PFSK-1 (cell line): Measurements from ENCODE around the gene STARD13.

Experiments
- FOXP2 ChIP-seq: optimal IDR thresholded peaks from 2 replicates; pipeline ENCODE3; 2011; ENCODE audit warnings: borderline replicate concordance, control low read depth, inconsistent platforms; ENCODE audit not compliant: insufficient read depth; ENCODE audit errors: extremely low read length, extremely low read depth
- POLR2AphosphoS5 ChIP-seq: IDR thresholded peaks from 2 replicates; pipeline ENCODE4 v1.6.1; 2012; ENCODE audit warnings: low read depth, mild to moderate bottlenecking, control low read depth, low read length, moderate library complexity
- SIN3A ChIP-seq: IDR thresholded peaks from 2 replicates; pipeline ENCODE4 v1.6.1; 2012; ENCODE audit warnings: mild to moderate bottlenecking, low read length, moderate library complexity, borderline replicate concordance; ENCODE audit not compliant: insufficient read depth
- TAF1 ChIP-seq: IDR thresholded peaks from 2 replicates; pipeline ENCODE4 v1.6.1; 2012; ENCODE audit warnings: low read length, control low read depth, borderline replicate concordance; ENCODE audit not compliant: insufficient read depth
- TF ChIP-seq, protein P1 (sequence below), 2 experiments: IDR thresholded peaks; 2 replicates each; pipeline versions ENCODE4 v1.6.1 to v1.8.0; 2011 to 2012; ENCODE audit warnings: low read depth in 2 of 2, low read length in 2 of 2, control low read depth in 1 of 2, inconsistent platforms in 1 of 2, mild to moderate bottlenecking in 1 of 2, moderate library complexity in 1 of 2; ENCODE audit not compliant: insufficient read depth in 1 of 2

STARD13 gene

DNA sequence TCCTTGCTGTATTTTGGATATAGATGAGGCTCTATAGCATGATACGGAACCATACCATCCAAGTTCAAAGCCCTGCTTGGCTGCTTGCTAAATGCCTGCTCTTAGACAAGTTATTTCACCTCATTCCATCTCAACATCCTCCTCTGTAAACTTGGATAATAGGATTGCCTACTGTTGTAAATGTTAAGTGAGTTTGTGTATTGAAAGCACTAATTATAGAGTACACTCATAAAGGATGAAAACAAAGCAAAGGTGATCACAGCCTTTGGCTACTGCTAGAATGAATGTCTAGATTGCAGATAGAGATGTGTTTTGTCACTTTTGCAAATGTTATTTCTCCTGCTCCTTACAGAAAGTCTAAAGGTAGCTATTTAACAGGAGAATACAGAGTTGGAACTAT is 34.3 kb upstream of the STARD13 start:
- TF ChIP-seq FOXP2 (no peak), SIN3A (no peak), POLR2AphosphoS5 (no peak), TAF1 (no peak)
- TF ChIP-seq, protein P1, sequence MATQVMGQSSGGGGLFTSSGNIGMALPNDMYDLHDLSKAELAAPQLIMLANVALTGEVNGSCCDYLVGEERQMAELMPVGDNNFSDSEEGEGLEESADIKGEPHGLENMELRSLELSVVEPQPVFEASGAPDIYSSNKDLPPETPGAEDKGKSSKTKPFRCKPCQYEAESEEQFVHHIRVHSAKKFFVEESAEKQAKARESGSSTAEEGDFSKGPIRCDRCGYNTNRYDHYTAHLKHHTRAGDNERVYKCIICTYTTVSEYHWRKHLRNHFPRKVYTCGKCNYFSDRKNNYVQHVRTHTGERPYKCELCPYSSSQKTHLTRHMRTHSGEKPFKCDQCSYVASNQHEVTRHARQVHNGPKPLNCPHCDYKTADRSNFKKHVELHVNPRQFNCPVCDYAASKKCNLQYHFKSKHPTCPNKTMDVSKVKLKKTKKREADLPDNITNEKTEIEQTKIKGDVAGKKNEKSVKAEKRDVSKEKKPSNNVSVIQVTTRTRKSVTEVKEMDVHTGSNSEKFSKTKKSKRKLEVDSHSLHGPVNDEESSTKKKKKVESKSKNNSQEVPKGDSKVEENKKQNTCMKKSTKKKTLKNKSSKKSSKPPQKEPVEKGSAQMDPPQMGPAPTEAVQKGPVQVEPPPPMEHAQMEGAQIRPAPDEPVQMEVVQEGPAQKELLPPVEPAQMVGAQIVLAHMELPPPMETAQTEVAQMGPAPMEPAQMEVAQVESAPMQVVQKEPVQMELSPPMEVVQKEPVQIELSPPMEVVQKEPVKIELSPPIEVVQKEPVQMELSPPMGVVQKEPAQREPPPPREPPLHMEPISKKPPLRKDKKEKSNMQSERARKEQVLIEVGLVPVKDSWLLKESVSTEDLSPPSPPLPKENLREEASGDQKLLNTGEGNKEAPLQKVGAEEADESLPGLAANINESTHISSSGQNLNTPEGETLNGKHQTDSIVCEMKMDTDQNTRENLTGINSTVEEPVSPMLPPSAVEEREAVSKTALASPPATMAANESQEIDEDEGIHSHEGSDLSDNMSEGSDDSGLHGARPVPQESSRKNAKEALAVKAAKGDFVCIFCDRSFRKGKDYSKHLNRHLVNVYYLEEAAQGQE (IDR thresholded peaks at IDR 0.05; ENCODE audit: insufficient read depth in 1 of 2, low read depth in 2 of 2, low read length in 2 of 2) = no peak

DNA sequence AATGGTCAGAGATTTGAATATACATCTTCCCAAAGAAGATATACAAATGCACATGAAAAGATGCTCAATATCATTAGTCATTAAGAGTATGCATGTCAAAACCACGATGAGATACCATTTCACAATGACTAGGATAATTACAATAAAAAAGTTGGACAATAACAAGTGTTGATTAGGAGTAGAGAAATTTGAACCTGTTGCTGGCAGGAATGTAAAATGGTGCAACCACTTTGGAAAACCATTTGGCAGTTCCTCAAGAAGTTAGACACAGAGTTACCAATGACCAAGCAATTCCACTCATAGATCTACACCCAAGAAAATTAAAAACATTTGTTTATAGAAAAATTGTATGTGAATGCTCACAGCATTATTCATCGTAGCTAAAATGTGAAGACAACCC is 33.2 kb upstream of the STARD13 start:
- TF ChIP-seq POLR2AphosphoS5 = no peak
- TF ChIP-seq SIN3A = no peak
- TF ChIP-seq FOXP2 = no peak
- TF ChIP-seq, protein P1 (IDR thresholded peaks at IDR 0.05; ENCODE audit: insufficient read depth in 1 of 2, low read depth in 2 of 2, low read length in 2 of 2) = no peak
- no peak for TF ChIP-seq TAF1

DNA sequence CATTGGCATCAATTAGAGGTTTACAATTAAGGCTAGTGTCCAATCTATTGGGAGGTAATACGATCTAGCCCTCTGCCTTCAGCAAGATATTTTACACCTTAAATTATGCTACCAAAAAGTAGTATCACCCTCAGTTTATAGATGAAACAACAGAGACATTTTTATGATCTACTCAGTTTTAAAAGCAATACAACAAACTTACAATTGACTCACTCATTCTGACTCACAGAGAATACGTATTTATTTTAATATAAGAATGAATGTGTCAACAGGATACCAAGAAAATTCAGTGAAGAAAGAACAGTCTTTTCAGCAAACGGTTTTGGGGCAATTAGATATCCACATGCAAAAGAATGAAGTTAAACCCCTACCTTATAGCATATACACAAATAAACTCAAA is 32.5 kb upstream of the STARD13 start:
- no peak for TF ChIP-seq POLR2AphosphoS5
- TF ChIP-seq, protein P1 (IDR thresholded peaks at IDR 0.05; ENCODE audit: insufficient read depth in 1 of 2, low read depth in 2 of 2, low read length in 2 of 2) = no peak
- TF ChIP-seq SIN3A = no peak
- TF ChIP-seq TAF1 = no peak
- TF ChIP-seq FOXP2 = no peak

DNA sequence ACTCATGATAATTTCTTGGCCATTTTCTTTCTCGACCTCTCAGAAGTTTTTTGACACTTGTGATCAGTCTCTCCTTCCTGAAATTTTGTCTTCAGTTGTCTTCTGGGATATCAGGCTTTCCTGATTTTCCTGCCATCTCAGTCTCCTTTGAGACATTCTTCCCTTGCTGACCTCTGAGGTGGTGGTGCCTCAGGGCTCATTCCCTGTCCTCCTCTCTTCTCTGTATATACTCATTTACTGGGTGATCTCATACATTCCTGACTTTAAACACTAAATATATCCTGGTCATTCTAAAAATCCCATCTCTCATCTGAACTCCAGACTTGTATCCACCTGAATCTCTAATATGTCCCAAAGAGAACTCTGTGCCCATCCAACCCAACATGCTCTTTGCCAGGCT is 31.3 kb upstream of the STARD13 start:
- TF ChIP-seq, protein P1 (IDR thresholded peaks at IDR 0.05; ENCODE audit: insufficient read depth in 1 of 2, low read depth in 2 of 2, low read length in 2 of 2) = no peak
- TF ChIP-seq SIN3A (no peak), POLR2AphosphoS5 (no peak), TAF1 (no peak), FOXP2 (no peak)

DNA sequence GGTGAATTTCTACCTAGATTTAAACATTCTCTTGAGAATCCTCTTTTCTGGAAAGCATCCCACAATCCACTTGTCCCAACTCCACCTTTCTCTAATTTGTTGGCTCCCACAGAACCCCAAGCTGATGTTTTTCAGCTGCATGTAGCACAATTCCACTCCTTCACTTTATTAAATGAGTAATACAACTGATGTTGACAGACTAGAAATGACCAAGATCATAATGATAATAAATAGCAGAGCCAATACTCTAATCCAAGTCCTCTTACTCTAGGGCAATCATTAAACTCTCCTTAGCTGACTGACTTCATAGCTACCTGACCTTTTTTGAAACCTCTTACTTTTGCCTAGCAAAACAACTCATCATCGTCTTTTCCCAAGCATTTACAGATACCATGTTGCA is 27.9 kb upstream of the STARD13 start:
- TF ChIP-seq SIN3A = no peak
- TF ChIP-seq POLR2AphosphoS5 = no peak
- no peak for TF ChIP-seq TAF1
- TF ChIP-seq, protein P1 (IDR thresholded peaks at IDR 0.05; ENCODE audit: insufficient read depth in 1 of 2, low read depth in 2 of 2, low read length in 2 of 2) = no peak
- no peak for TF ChIP-seq FOXP2
